AG04449 (cell line): ENCODE measurements around the gene OBSL1.

Experiments used
- CTCF ChIA-PET: fragments of 350-600 bp; formaldehyde crosslinking; extraction: SDS; loops from one replicate; lab custom pipeline; 2021; ENCODE audit warnings: antibody characterized with exemption; lab: Yijun Ruan, JAX
- POLR2A ChIA-PET: fragments of 400-600, 350-600 bp; formaldehyde crosslinking; extraction: SDS; loops from one replicate; lab custom pipeline; 2020; ENCODE audit warnings: antibody characterized with exemption, inconsistent platforms; lab: Yijun Ruan, JAX
- DNase-seq: peaks from one replicate; pipeline ENCODE4 v3.0.0-alpha.2; 2010; ENCODE audit warnings: low read depth, low spot score
- H3K4me3 ChIP-seq: 2 replicates; pipeline ENCODE4 v1.5.1; 2011; ENCODE audit warnings: low read depth, mild to moderate bottlenecking, control low read depth, low read length
- CTCF ChIP-seq: IDR thresholded peaks from one replicate; pipeline ENCODE4 v1.5.1; 2011; ENCODE audit warnings: mild to moderate bottlenecking, moderate library complexity, low read length, control low read depth, inconsistent platforms; ENCODE audit not compliant: insufficient read depth; ENCODE audit errors: missing control alignments

The OBSL1 gene

GRCh38 chr2:219555956-219556355 lies 15.4 kb downstream of the OBSL1 start:
- ChIA-PET CTCF (interaction anchor here (2.6 kb wide), 1 partner anchor 15 kb away, joined by 9 read pairs; no protein-coding TSS in a partner anchor), POLR2A (interaction anchor here (0.6 kb wide), 1 partner anchor 13 kb away, joined by 3 read pairs; no protein-coding TSS in a partner anchor)
- no peak for DNase-seq
- no peak overlapping the region for H3K4me3 ChIP-seq
- no peak for TF ChIP-seq CTCF

- no peak overlapping the region for H3K4me3 ChIP-seq
- POLR2A ChIA-PET: no interaction called here
- TF ChIP-seq CTCF: no peak
- DNase-seq: no peak
- CTCF ChIA-PET: interaction anchor here (0.9 to 7.0 kb wide), 3 partner anchors 7 to 135 kb away, joined by 3 to 72 read pairs (median 11); no protein-coding TSS in a partner anchor
Measured at GRCh38 chr2:219554350-219554749, 17.0 kb downstream of the OBSL1 start.

GRCh38 chr2:219553463-219553963 lies 17.8 kb downstream of the OBSL1 start:
- DNase-seq: no peak
- no peak overlapping the region for H3K4me3 ChIP-seq
- CTCF ChIA-PET: interaction anchor here (0.9 to 7.0 kb wide), 5 partner anchors 8 to 136 kb away, joined by 3 to 72 read pairs (median 5); no protein-coding TSS in a partner anchor
- TF ChIP-seq CTCF: no peak
- POLR2A ChIA-PET: interaction anchor here (2.0 kb wide), 2 partner anchors 18 to 44 kb away, joined by 7 to 9 read pairs; partner anchors contain the start of genes INHA, OBSL1 and STK11IP

- TF ChIP-seq CTCF: no peak
- DNase-seq: no peak
- POLR2A ChIA-PET: interaction anchor here (1.0 to 2.0 kb wide), 4 partner anchors 9 to 55 kb away, joined by 3 to 9 read pairs (median 7); partner anchors contain the start of genes CHPF, GMPPA, INHA and OBSL1
- CTCF ChIA-PET: interaction anchor here (1.2 to 7.0 kb wide), 6 partner anchors 9 to 137 kb away, joined by 4 to 72 read pairs (median 8); no protein-coding TSS in a partner anchor
- peak overlapping the region; percentile 73 for H3K4me3 ChIP-seq
Measured at GRCh38 chr2:219553168-219553417, 18.2 kb downstream of the OBSL1 start.

- no peak for TF ChIP-seq CTCF
- DNase-seq: no peak
- ChIA-PET CTCF (interaction anchor here (0.9 to 7.0 kb wide), 9 partner anchors 9 to 137 kb away, joined by 3 to 72 read pairs (median 8); no protein-coding TSS in a partner anchor), POLR2A (interaction anchor here (1.0 to 2.0 kb wide), 4 partner anchors 9 to 54 kb away, joined by 3 to 9 read pairs (median 7); partner anchors contain the start of genes CHPF, GMPPA, INHA and OBSL1)
- peak overlapping the region; percentile 73 for H3K4me3 ChIP-seq
Measured at GRCh38 chr2:219552382-219553167, 18.8 kb downstream of the OBSL1 start.
